ENCODE results near the gene MYO1C.
A peak's percentile ranks its signal among the peaks of the same experiment; 100 is the strongest.

Gene MYO1C

GRCh38 chr17:1435326-1435725, 57.2 kb downstream of the MYO1C start:
- DNase-seq (ENCODE audit: low read depth) = no peak
- no peak for TF ChIP-seq CTCF (conservative IDR thresholded peaks at IDR 0.05; ENCODE audit: control insufficient read depth, insufficient read depth, low read depth, low read length)
- H3K4me3 ChIP-seq (ENCODE audit: control insufficient read depth, low read depth, low read length) = no peak overlapping the region

- TF ChIP-seq CTCF (conservative IDR thresholded peaks at IDR 0.05; ENCODE audit: control insufficient read depth, insufficient read depth, low read depth, low read length) = no peak
- no peak for DNase-seq (ENCODE audit: low read depth)
- H3K4me3 ChIP-seq (ENCODE audit: control insufficient read depth, low read depth, low read length) = no peak overlapping the region
Measured at GRCh38 chr17:1434150-1434549, 58.3 kb downstream of the MYO1C start.

- TF ChIP-seq CTCF (conservative IDR thresholded peaks at IDR 0.05; ENCODE audit: control insufficient read depth, insufficient read depth, low read depth, low read length) = no peak
- H3K4me3 ChIP-seq (ENCODE audit: control insufficient read depth, low read depth, low read length) = no peak overlapping the region
- DNase-seq (ENCODE audit: low read depth) = no peak
Measured at GRCh38 chr17:1431631-1432104, 60.8 kb downstream of the MYO1C start.

- no peak overlapping the region for H3K4me3 ChIP-seq (ENCODE audit: control insufficient read depth, low read depth, low read length)
- DNase-seq (ENCODE audit: low read depth) = no peak
- TF ChIP-seq CTCF (conservative IDR thresholded peaks at IDR 0.05; ENCODE audit: control insufficient read depth, insufficient read depth, low read depth, low read length) = no peak
Measured at GRCh38 chr17:1423456-1424135, 68.9 kb downstream of the MYO1C start.

- peak; percentile 98 for DNase-seq (ENCODE audit: low read depth)
- TF ChIP-seq CTCF (conservative IDR thresholded peaks at IDR 0.05; ENCODE audit: control insufficient read depth, insufficient read depth, low read depth, low read length) = no peak
- no peak overlapping the region for H3K4me3 ChIP-seq (ENCODE audit: control insufficient read depth, low read depth, low read length)
Measured at GRCh38 chr17:1422885-1423284, 69.6 kb downstream of the MYO1C start.

GRCh38 chr17:1421470-1421869, 71.0 kb downstream of the MYO1C start:
- no peak overlapping the region for H3K4me3 ChIP-seq (ENCODE audit: control insufficient read depth, low read depth, low read length)
- no peak for DNase-seq (ENCODE audit: low read depth)
- TF ChIP-seq CTCF (conservative IDR thresholded peaks at IDR 0.05; ENCODE audit: control insufficient read depth, insufficient read depth, low read depth, low read length) = no peak
